ENCODE data around the gene DNAH8.

Gene DNAH8

GRCh38 chr6:38801305-38801704 is 86.2 kb downstream of the DNAH8 start:
- DNase-seq = no peak

- DNase-seq = no peak
Observed at GRCh38 chr6:38802497-38802896, 87.4 kb downstream of the DNAH8 start.

GRCh38 chr6:38803129-38803528 is 88.0 kb downstream of the DNAH8 start:
- DNase-seq = no peak

- no peak for DNase-seq
Observed at GRCh38 chr6:38804358-38804757, 89.2 kb downstream of the DNAH8 start.

GRCh38 chr6:38805127-38805655 is 90.1 kb downstream of the DNAH8 start:
- DNase-seq = no peak

DNA sequence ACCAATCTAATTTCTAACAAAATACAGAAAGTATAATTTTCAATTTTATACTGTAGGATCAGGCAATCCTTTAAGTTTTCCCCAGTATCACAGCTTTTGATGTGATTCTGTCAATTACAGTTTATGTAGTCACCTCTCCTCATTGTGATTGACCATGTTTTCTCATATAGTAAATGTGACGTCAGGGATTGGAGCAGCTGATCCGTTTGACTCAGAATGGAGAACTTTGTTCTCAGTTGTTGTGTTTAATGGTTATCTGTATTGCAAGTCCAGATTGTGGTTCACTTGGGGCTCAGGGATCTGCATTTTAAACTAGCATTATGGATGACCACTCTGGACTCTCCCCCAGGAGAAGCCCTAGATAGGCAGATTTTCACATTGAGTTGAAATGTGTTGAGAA is 90.6 kb downstream of the DNAH8 start:
- no peak for DNase-seq

- DNase-seq = no peak
Observed at GRCh38 chr6:38806271-38806670, 91.2 kb downstream of the DNAH8 start.

GRCh38 chr6:38806833-38807232 is 91.7 kb downstream of the DNAH8 start:
- DNase-seq = no peak

DNA sequence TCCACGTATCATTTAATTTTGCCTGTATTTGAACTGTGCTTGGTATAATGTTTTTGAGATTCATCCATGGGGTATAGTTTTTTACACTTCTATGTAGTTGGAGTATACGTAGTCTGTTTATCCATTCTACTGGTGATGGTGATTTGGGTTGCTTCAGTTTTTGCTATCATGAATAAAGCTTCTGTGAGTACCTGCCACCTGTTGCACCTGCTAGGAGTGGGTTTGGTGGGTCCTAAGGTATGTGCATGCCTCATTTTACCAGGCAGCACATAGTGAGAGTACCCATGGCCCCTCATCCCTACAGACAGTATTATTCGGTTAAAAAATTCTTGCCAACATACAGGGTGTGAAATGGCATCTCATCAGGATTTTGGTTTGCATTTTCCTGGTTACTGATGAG is 92.9 kb downstream of the DNAH8 start:
- DNase-seq = no peak

DNA sequence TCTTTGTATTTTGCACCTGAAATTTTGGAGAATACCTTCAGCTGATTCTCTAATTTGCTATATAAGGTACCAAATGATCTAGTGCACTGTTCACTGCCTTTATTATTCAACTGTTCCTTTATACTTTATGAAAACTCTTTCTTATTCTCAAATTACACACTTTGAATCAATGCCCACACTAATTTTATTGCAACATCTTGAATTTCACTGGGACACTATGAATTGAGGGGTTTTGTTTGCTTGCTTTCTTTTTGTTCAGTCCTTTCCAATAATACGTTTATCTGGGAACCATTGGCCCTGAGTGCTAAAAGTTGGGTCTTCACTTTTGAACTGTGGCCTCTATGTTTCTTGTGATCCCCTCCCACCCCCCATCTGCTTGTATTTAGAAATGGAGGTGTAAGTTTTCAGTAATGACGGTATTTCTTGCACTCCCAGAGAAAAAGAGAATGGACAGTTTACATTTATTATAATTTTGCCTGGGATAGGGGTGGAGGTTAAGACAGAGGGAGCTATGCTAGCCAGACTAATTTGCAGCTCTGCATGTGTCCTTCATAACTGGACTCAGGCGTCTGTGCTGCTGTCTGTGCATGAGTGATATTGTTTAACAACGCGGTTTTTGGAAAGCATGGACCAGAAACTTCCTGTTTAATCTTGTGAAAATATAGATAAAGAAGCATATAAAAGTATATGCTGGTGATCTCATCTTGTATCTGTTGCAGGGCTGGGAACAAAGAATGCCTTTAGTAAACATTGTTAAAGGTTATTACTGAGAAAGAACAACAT is 98.1 kb downstream of the DNAH8 start:
- no peak for DNase-seq

- DNase-seq = no peak
Observed at GRCh38 chr6:38814761-38815160, 99.7 kb downstream of the DNAH8 start.

DNA sequence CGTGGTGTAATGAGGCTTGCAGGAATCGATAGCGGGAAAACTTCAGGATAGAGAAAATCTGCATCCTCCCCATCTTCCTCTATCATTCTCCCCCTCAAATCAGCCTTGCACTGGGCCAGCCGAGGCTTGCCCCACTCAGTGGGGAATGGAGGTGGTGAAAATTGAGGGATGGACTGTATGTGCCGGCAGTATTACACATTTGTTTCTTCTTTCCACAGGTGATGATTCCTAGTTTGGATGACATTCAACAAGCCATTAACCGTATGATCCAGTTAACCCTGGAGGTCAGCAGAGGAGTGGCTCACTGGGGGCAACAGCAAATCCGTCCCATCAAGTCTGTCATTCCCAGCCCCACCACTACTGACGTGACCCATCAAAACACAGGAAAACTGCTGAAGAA is 100.1 kb downstream of the DNAH8 start:
- no peak for DNase-seq

- no peak for DNase-seq
Observed at GRCh38 chr6:38818691-38819090, 103.6 kb downstream of the DNAH8 start.

DNA sequence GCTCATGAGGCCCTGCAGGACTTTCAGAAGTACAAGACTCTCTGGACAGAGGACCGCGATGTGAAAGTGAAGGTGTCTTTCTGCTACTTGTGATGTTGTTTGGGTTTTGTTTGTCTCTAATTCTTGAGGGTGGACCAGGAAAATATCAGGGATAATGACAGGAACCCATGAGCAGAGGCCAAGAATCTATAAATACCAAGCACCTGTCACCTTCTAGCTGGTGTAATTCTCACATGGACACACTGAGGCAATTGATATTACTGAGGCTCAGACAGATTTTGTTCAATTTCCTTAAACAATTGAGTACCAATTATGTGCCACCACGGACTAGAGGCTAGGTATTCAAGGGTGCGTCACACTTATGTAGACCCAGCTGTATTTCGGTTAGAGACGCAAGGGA is 107.9 kb downstream of the DNAH8 start:
- DNase-seq = no peak

DNA sequence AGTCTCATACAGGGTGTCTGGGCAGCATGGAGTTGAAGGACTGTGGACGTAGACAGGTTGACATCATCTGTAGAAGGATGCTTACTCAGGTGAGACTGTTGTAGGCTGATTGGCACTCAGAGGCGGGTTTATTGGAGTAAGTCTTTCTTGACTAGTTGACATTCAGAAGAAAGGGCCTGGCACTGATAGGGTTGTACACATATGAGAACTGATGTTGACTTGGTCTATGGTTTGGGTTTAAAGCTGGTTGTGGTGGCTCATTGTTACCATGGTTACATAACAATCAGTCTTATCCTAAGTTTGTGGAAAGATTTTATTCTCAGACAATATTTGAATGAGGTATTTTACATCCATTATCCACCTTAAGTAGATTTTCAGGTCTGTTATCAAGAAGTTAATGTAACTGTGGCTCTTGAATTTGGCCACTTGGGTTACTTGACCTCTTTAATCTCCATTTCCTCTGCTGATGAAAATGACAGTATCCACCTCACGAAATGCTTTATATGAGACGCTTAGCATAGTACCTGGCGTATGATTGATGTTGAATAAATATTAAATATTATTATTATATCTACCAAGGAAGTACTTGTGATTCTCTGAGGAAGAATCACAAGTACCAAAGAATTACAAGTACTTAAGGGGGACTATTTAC is 109.3 kb downstream of the DNAH8 start:
- no peak for DNase-seq

DNA sequence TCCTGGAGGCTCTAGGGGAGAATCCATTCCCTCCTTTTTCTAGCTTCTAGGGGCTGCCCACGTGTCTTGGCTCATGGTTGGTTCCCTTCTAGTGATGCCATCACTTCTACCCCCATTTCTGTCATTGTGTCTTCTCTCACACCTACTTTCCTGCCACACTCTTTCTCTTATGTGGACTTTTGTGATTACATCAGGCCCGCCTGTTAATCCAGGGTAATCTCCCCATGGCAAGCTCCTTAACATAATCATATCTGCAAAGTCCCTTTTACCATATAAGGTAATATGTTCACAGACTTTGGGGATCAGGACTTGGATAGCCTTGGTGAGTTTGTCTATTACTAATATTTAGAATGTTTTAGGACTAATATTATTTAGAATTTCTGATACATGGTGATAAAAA is 111.9 kb downstream of the DNAH8 start:
- no peak for DNase-seq

- DNase-seq = no peak
Observed at GRCh38 chr6:38831865-38832264, 116.8 kb downstream of the DNAH8 start.

DNA sequence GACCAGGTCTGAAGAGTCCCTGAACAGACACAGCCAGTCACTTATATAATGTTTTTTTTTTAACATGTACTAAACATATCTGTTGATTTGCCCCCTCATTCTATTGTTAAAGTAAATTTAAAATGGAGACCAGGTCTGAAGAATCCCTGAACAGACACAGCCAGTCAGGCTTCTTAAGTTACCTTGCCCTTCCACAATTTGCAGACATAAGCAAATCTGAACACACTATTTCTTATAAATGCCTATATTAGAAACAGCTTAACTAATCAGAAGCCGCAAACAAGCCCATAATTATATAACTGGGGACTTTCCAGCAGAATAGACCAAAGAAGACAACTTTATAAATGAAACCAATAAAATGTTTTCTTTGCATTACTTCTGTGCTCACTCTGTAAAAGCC is 118.2 kb downstream of the DNAH8 start:
- no peak for DNase-seq

DNA sequence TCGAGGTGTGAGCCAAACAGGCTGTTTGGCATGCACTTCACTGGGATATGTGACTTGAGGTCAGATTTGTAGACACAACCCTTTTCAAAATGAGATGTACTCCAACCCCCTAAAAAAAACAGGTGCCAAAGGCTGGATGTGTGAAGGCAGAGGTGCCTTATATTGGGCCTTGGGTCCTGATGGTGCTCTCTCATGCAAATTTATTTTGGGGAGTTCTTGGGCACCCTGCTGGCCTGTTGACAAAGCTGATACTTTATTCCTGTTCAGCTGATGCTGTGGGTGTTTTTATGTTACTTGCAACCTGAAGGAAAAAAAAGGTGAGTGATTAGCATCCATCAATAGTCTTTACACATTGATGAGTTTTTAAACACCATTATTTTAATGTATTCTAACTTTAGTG is 121.5 kb downstream of the DNAH8 start:
- DNase-seq = no peak

DNA sequence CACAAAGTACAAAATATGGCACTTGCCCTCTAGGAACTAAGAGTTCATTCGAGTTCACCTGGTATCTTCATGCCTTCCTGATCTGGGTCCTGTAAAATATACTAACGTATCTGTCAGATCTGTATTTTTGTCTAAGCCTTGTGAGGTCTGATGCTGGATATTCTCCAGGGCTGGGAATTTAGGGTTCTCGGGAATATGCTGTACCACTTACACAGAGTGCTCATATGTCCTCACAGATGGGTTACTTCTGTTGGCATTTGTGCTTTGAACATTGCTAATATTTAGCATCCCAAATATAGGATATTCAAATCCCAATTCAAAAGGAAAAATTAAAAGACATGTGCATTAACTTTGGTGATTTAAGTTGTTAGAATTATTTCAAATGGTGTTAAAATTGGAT is 122.0 kb downstream of the DNAH8 start:
- DNase-seq = no peak

GRCh38 chr6:38843798-38844197 is 128.7 kb downstream of the DNAH8 start:
- no peak for DNase-seq

DNA sequence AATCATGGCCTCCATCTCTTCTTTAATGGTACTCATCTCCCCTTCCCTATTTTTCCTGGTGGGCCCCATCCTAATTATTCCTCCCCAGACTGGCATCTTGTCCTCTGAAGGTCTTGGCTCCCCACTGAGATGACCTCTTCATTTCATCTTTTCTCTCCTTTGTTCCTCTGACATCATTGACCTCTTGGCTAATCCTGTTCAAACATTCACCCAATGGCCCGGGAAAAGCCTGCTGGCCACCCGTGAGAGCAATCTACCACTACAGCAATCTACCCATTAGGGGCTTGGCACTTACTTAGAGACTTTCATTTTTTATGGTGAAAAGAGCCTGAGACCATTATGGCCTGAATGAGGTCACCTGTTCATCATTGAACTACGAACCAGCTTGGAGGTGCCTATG is 130.8 kb downstream of the DNAH8 start:
- DNase-seq = no peak

DNA sequence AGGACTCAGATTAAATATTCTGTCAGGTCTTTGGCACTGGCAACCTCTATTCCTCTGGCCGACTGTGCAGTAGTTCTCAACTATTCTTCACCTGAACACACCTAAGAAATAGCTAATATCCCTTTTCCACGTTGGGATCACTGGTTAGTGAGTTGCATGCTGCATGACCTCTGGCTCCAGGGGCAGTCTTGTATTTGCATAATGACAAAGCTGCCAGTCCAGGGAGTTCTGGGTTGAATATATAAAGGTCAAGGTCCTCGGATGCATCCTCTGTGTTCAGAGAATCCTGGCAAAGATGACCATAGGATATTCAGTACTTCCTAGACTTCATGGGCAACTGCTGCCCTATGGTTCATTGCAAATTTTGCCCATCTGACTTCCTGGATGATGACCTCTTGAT is 131.2 kb downstream of the DNAH8 start:
- no peak for DNase-seq

- no peak for DNase-seq
Observed at GRCh38 chr6:38846844-38847243, 131.7 kb downstream of the DNAH8 start.

GRCh38 chr6:38847497-38847896 is 132.4 kb downstream of the DNAH8 start:
- DNase-seq = peak in 1 of 2 experiments; percentile 8

Measured in activated CD4-positive, alpha-beta T cell treated with anti-CD3 and anti-CD28 coated beads, Interleukin-2, amount 50 U/mL, for 48 hours (primary cell).